H1 (cell line): ENCODE results near the gene C5orf52. TPM values are rescaled to one million over a fixed set of nuclear protein-coding genes. Genes with fewer than 3 reads are reported as not detected.

Experiments used
- CTCF ChIA-PET: fragments of 300-600 bp; sonication (Branson Sonifier 250); formaldehyde crosslinking; loops from one replicate; lab custom pipeline; 2021; ENCODE audit not compliant: partially characterized antibody; lab: Charles Lee
- POLR2A ChIA-PET: fragments of 300-600 bp; sonication (Branson Sonifier 250); formaldehyde crosslinking; loops from one replicate; lab custom pipeline; 2021; ENCODE audit warnings: inconsistent platforms; ENCODE audit not compliant: partially characterized antibody; lab: Charles Lee
- DNase-seq, 2 experiments: peaks; one replicate each; pipeline versions ENCODE4 v3.0.0 to v3.0.0-alpha.2; 2010 to 2022; ENCODE audit warnings: low spot score in 2 of 2, low read depth in 1 of 2, mixed read lengths in 1 of 2
- FAIRE-seq: peaks from 2 replicates; lab custom pipeline; 2011; peaks lifted over from hg19 to GRCh38; lab: Jason Lieb, UNC
- H2AFZ ChIP-seq: 2 replicates; pipeline ENCODE4 v1.8.1; 2012; ENCODE audit warnings: low read length, inconsistent platforms
- H2AK5ac ChIP-seq: 2 replicates; pipeline ENCODE4 v1.6.1; 2013; ENCODE audit warnings: low read depth, low read length
- H2BK120ac ChIP-seq: replicated peaks from 2 replicates; pipeline ENCODE3; 2013; ENCODE audit warnings: low read depth, low read length, inconsistent platforms
- H2BK12ac ChIP-seq: 2 replicates; pipeline ENCODE4 v1.6.1; 2013; ENCODE audit warnings: low read depth, low read length
- H2BK15ac ChIP-seq: 2 replicates; pipeline ENCODE4 v1.6.1; 2013; ENCODE audit warnings: low read length
- H2BK20ac ChIP-seq: 2 replicates; pipeline ENCODE4 v1.6.1; 2013; ENCODE audit warnings: low read length
- H2BK5ac ChIP-seq: 2 replicates; pipeline ENCODE4 v1.6.1; 2013; ENCODE audit warnings: low read depth, low read length
- H3K14ac ChIP-seq: 2 replicates; pipeline ENCODE4 v1.6.1; 2013; ENCODE audit warnings: inconsistent platforms; ENCODE audit not compliant: insufficient read length
- H3K18ac ChIP-seq: 2 replicates; pipeline ENCODE4 v1.6.1; 2013; ENCODE audit warnings: low read length; ENCODE audit errors: extremely low read depth
- H3K23ac ChIP-seq: 2 replicates; pipeline ENCODE4 v1.6.1; 2013; ENCODE audit warnings: inconsistent platforms; ENCODE audit not compliant: insufficient read length
- H3K23me2 ChIP-seq: 2 replicates; pipeline ENCODE4 v1.6.1; 2013; ENCODE audit warnings: low read depth, low read length
- H3K27ac ChIP-seq: 2 replicates; pipeline ENCODE4 v1.6.1; 2011; ENCODE audit warnings: low read depth, low read length, inconsistent platforms
- H3K27me3 ChIP-seq, 4 experiments: replicated peaks in 1 of 4; 1 replicate in 1 of 4; 2 replicates in 3 of 4; pipeline versions ENCODE4 v1.6.1 to v1.8.1; 2011 to 2013; ENCODE audit warnings: low read length in 3 of 4, mild to moderate bottlenecking in 3 of 4, inconsistent platforms in 2 of 4, mixed read lengths in 2 of 4, moderate library complexity in 1 of 4; ENCODE audit not compliant: control insufficient read depth in 3 of 4, insufficient read depth in 3 of 4; ENCODE audit errors: extremely low read depth in 1 of 4
- H3K36me3 ChIP-seq, 4 experiments: 2 replicates each; pipeline versions ENCODE4 v1.6.1 to v1.8.1; 2011 to 2013; ENCODE audit warnings: mild to moderate bottlenecking in 4 of 4, low read length in 3 of 4, moderate library complexity in 2 of 4, control low read depth in 1 of 4, inconsistent platforms in 1 of 4; ENCODE audit not compliant: insufficient read depth in 4 of 4, control insufficient read depth in 2 of 4
- H3K4ac ChIP-seq: replicated peaks from 2 replicates; pipeline ENCODE3; 2013; ENCODE audit warnings: low read length, low read depth, mixed read lengths, inconsistent platforms; ENCODE audit not compliant: insufficient read length
- H3K4me1 ChIP-seq, 4 experiments: replicated peaks in 1 of 4; 1 replicate in 1 of 4; 2 replicates in 3 of 4; pipeline versions ENCODE4 v1.6.1 to v1.8.1; 2011 to 2013; ENCODE audit warnings: low read length in 3 of 4, inconsistent platforms in 2 of 4, mixed read lengths in 1 of 4; ENCODE audit not compliant: insufficient read depth in 4 of 4, control insufficient read depth in 3 of 4
- H3K4me2 ChIP-seq, 2 experiments: 2 replicates each; pipeline versions ENCODE4 v1.6.1 to v1.8.1; 2011 to 2013; ENCODE audit warnings: low read depth in 2 of 2, low read length in 2 of 2, control low read depth in 1 of 2, inconsistent platforms in 1 of 2, mild to moderate bottlenecking in 1 of 2; ENCODE audit not compliant: insufficient read depth in 1 of 2
- H3K4me3 ChIP-seq, 4 experiments: fragments of 200-600, 300-600 bp in 1 of 4; sonication (generic), shearing (Covaris generic), sonication (Bioruptor Twin) in 1 of 4; 2 replicates each; pipeline versions ENCODE4 v1.5.1 to v1.8.1; 2011 to 2016; ENCODE audit warnings: low read length in 4 of 4, low read depth in 3 of 4, control low read depth in 2 of 4, inconsistent platforms in 2 of 4, mild to moderate bottlenecking in 2 of 4, mixed read lengths in 1 of 4, moderate library complexity in 1 of 4; ENCODE audit not compliant: insufficient read depth in 2 of 4; ENCODE audit errors: extremely low read depth in 1 of 4
- H3K56ac ChIP-seq: replicated peaks from 2 replicates; pipeline ENCODE3; 2013; ENCODE audit warnings: low read depth, mild to moderate bottlenecking, mixed read lengths, low read length, inconsistent platforms; ENCODE audit not compliant: insufficient read length
- H3K79me1 ChIP-seq: 2 replicates; pipeline ENCODE4 v1.6.1; 2013; ENCODE audit warnings: low read depth, low read length, control low read depth
- H3K79me2 ChIP-seq, 2 experiments: 2 replicates each; pipeline versions ENCODE4 v1.6.1 to v1.8.1; 2012 to 2013; ENCODE audit warnings: low read length in 2 of 2, mild to moderate bottlenecking in 2 of 2, inconsistent platforms in 1 of 2; ENCODE audit not compliant: insufficient read depth in 2 of 2, control insufficient read depth in 1 of 2
- H3K9ac ChIP-seq, 4 experiments: replicated peaks in 1 of 4; 1 replicate in 1 of 4; 2 replicates in 3 of 4; pipeline versions ENCODE4 v1.6.1 to v1.8.1; 2011 to 2013; ENCODE audit warnings: low read depth in 3 of 4, low read length in 3 of 4, control low read depth in 2 of 4, mild to moderate bottlenecking in 2 of 4, moderate library complexity in 2 of 4, inconsistent platforms in 1 of 4; ENCODE audit errors: extremely low read depth in 1 of 4
- H3K9me3 ChIP-seq, 2 experiments: 2 replicates each; pipeline versions ENCODE4 v1.6.1 to v1.8.1; 2012 to 2013; ENCODE audit warnings: mild to moderate bottlenecking in 2 of 2, moderate library complexity in 2 of 2, control low read depth in 1 of 2, inconsistent platforms in 1 of 2, low read depth in 1 of 2, low read length in 1 of 2, mixed read lengths in 1 of 2; ENCODE audit not compliant: insufficient read depth in 2 of 2
- H4K20me1 ChIP-seq, 2 experiments: replicated peaks in 1 of 2; 2 replicates each; pipeline versions ENCODE3 to v1.8.1; 2011 to 2013; ENCODE audit warnings: inconsistent platforms in 2 of 2, low read length in 2 of 2, mild to moderate bottlenecking in 1 of 2; ENCODE audit not compliant: insufficient read depth in 2 of 2, control insufficient read depth in 1 of 2
- H4K5ac ChIP-seq: 2 replicates; pipeline ENCODE4 v1.6.1; 2013; ENCODE audit warnings: low read length, low read depth, mixed read lengths, inconsistent platforms; ENCODE audit not compliant: insufficient read length
- H4K8ac ChIP-seq: 2 replicates; pipeline ENCODE4 v1.8.0; 2013; ENCODE audit warnings: mild to moderate bottlenecking, moderate library complexity, low read length, inconsistent platforms; ENCODE audit not compliant: insufficient read depth; ENCODE audit errors: extremely low read depth
- H4K91ac ChIP-seq: replicated peaks from 2 replicates; pipeline ENCODE3; 2013; ENCODE audit warnings: low read length, mixed read lengths, inconsistent platforms; ENCODE audit not compliant: insufficient read length
- CTCF ChIP-seq, 3 experiments: IDR thresholded peaks; 1 replicate in 2 of 3; 2 replicates in 1 of 3; pipeline versions ENCODE4 v1.5.1 to v1.6.1; 2011; ENCODE audit warnings: low read length in 3 of 3, mild to moderate bottlenecking in 3 of 3, inconsistent platforms in 2 of 3, low read depth in 1 of 3, moderate library complexity in 1 of 3; ENCODE audit not compliant: insufficient read depth in 1 of 3; ENCODE audit errors: control extremely low read depth in 1 of 3
- EGR1 ChIP-seq: IDR thresholded peaks from 2 replicates; pipeline ENCODE4 v1.6.1; 2011; ENCODE audit warnings: low read depth, low read length, borderline replicate concordance
- GABPA ChIP-seq: IDR thresholded peaks from 2 replicates; pipeline ENCODE4 v1.6.1; 2011; ENCODE audit warnings: mild to moderate bottlenecking, low read length, moderate library complexity, borderline replicate concordance; ENCODE audit not compliant: insufficient read depth
- HDAC2 ChIP-seq, 2 experiments: fragments of 300-600 bp in 1 of 2; sonication (generic) in 1 of 2; IDR thresholded peaks; 2 replicates each; pipeline ENCODE4 v1.6.1; 2011 to 2012; ENCODE audit warnings: low read depth in 2 of 2, low read length in 2 of 2, mild to moderate bottlenecking in 2 of 2, moderate library complexity in 2 of 2, borderline replicate concordance in 1 of 2, inconsistent platforms in 1 of 2
- MAFK ChIP-seq: IDR thresholded peaks from 2 replicates; pipeline ENCODE4 v1.6.1; 2012; ENCODE audit warnings: low read depth, mild to moderate bottlenecking, improper control_type of control experiment, low read length
- SAP30 ChIP-seq: fragments of 300-600 bp; sonication (generic); IDR thresholded peaks from 2 replicates; pipeline ENCODE4 v1.7.1; 2012; ENCODE audit warnings: low read length, moderate library complexity, mild to moderate bottlenecking, inconsistent platforms; ENCODE audit not compliant: insufficient read depth, insufficient replicate concordance
- SIRT6 ChIP-seq: IDR thresholded peaks from one replicate; pipeline ENCODE4 v1.7.1; 2012; ENCODE audit warnings: low read length, inconsistent platforms
- SP2 ChIP-seq: IDR thresholded peaks from 2 replicates; pipeline ENCODE4 v1.6.1; 2012; ENCODE audit warnings: mild to moderate bottlenecking, low read length, inconsistent platforms
- TEAD4 ChIP-seq: IDR thresholded peaks from 2 replicates; pipeline ENCODE4 v1.6.1; 2012; ENCODE audit warnings: low read depth, low read length, inconsistent platforms, mixed read lengths
- USF2 ChIP-seq: IDR thresholded peaks from 2 replicates; pipeline ENCODE4 v1.6.1; 2011; ENCODE audit warnings: low read length, improper control_type of control experiment
- ZNF274 ChIP-seq: IDR thresholded peaks from 2 replicates; pipeline ENCODE4 v1.7.0; 2012; ENCODE audit warnings: low read length, borderline replicate concordance; ENCODE audit errors: extremely low read depth
- WGBS, 2 experiments: shearing (Covaris generic) in 1 of 2; methylation state at CpG; one replicate each; pipeline versions ENCODE4 v1.1.6 to v1.1.7; 2013 to 2015; ENCODE audit warnings: low lambda C conversion rate in 2 of 2, mixed read lengths in 2 of 2, inconsistent platforms in 1 of 2, low coverage in 1 of 2, missing lambda C conversion rate in 1 of 2; ENCODE audit not compliant: insufficient replicate concordance in 2 of 2, insufficient coverage in 1 of 2, insufficient read length in 1 of 2; ENCODE audit errors: extremely low coverage in 1 of 2, missing lambda C conversion rate in 1 of 2; 5-methylcytosine and 5-hydroxymethylcytosine counted together
- polyA plus RNA-seq, 7 experiments: library from polyadenylated mRNA; depleted of rRNA in 3 of 7; stranded (reverse) in 5 of 7; unstranded in 2 of 7; fragments of >200 nt in 5 of 7; fragments of 200-250 nt in 2 of 7; gene quantifications; 1 replicate in 5 of 7; 2 replicates in 1 of 7; 4 replicates in 1 of 7; pipeline versions ENCODE4 v1.2.1 to v1.2.3, GENCODE V29; 2011 to 2013; ENCODE audit warnings: missing spikeins in 2 of 7, mixed read lengths in 2 of 7
- total RNA-seq: library from RNA; stranded (reverse); fragmentation: NEBNext Ultra II Directional; extraction: Animal tissue kit (Norgen Biotek cat#: 25700); gene quantifications from 2 replicates; pipeline ENCODE4 v1.2.1, GENCODE V29; 2021

Gene C5orf52
- total and polyA plus RNA-seq, 2 of the 8 experiments (the other 6 are each of a cell fraction or from before 2014, with no cell fraction given), result not detected

GRCh38 chr5:157710431-157710830 lies 39.1 kb downstream of the C5orf52 start:
- Histone ChIP-seq H2BK20ac (no peak overlapping the region), H3K36me3 (no peaks in the 10 kb centered on the region), H2BK12ac (no peak overlapping the region), H3K9me3 (no peaks in the 10 kb centered on the region), H2AFZ (no peak overlapping the region), H3K14ac (no peak overlapping the region), H3K4ac (no peak overlapping the region), H3K23me2 (no peaks in the 10 kb centered on the region), H3K56ac (no peak overlapping the region), H2AK5ac (no peak overlapping the region), H3K27me3 (no peaks in the 10 kb centered on the region), H2BK120ac (no peak overlapping the region), H3K27ac (no peak overlapping the region), H4K91ac (no peak overlapping the region), H3K79me1 (no peaks in the 10 kb centered on the region), H3K9ac (no peak overlapping the region), H4K5ac (no peak overlapping the region), H3K18ac (no peak overlapping the region), H4K8ac (no peak overlapping the region), H4K20me1 (no peaks in the 10 kb centered on the region), H3K4me2 (no peak overlapping the region), H2BK15ac (no peak overlapping the region), H3K23ac (no peak overlapping the region), H3K4me3 (no peak overlapping the region), H3K4me1 (no peaks in the 10 kb centered on the region), H2BK5ac (no peak overlapping the region), H3K79me2 (no peaks in the 10 kb centered on the region)
- DNase-seq (no peak), FAIRE-seq (no peak)
- ChIA-PET CTCF (no interaction called here), POLR2A (no interaction called here)
- 93% methylated on average over 3 of the region's 3 CpGs; no CpG with 5 or more reads in 1 of the 2 experiments for whole genome bisulfite sequencing, 2 experiments
- TF ChIP-seq SAP30, result no peak
- no peak for TF ChIP-seq ZNF274
- TF ChIP-seq TEAD4, result no peak
- no peak for TF ChIP-seq EGR1
- TF ChIP-seq SP2, result no peak
- no peak for TF ChIP-seq CTCF (IDR thresholded peaks at IDR 0.05; ENCODE audit: control extremely low read depth in 1 of 3, insufficient read depth in 1 of 3, low read depth in 1 of 3, low read length in 3 of 3)
- no peak for TF ChIP-seq MAFK
- TF ChIP-seq USF2, result no peak
- no peak for TF ChIP-seq SIRT6
- TF ChIP-seq HDAC2 (IDR thresholded peaks at IDR 0.05; ENCODE audit: borderline replicate concordance in 1 of 2, low read depth in 2 of 2, low read length in 2 of 2), result no peak
- no peak for TF ChIP-seq GABPA
